ENCODE measurements around the gene ARID5B.
"Not testable (repeated sequence)": the region's sequence is repeated elsewhere in the genome, so short reads cannot be mapped to it uniquely, and the experiment has no call there.

Gene ARID5B

GRCh38 chr10:61971003-61971325 lies 69.5 kb downstream of the ARID5B start:
- no peak for DNase-seq

GRCh38 chr10:61973169-61973568 lies 71.7 kb downstream of the ARID5B start:
- no peak for DNase-seq

GRCh38 chr10:61973906-61974305 lies 72.4 kb downstream of the ARID5B start:
- no peak for DNase-seq

- DNase-seq = no peak
Measured at GRCh38 chr10:61974601-61975390, 73.3 kb downstream of the ARID5B start.

GRCh38 chr10:61975391-61975932 lies 74.0 kb downstream of the ARID5B start:
- no peak for DNase-seq

GRCh38 chr10:61976951-61977721 lies 75.6 kb downstream of the ARID5B start:
- not testable (repeated sequence) for DNase-seq

GRCh38 chr10:61978965-61979364 lies 77.5 kb downstream of the ARID5B start:
- DNase-seq = no peak

- DNase-seq = no peak
Measured at GRCh38 chr10:61981460-61981859, 80.0 kb downstream of the ARID5B start.

GRCh38 chr10:61983255-61983654 lies 81.8 kb downstream of the ARID5B start:
- no peak for DNase-seq

GRCh38 chr10:61984803-61985418 lies 83.4 kb downstream of the ARID5B start:
- no peak for DNase-seq

GRCh38 chr10:61985715-61986114 lies 84.2 kb downstream of the ARID5B start:
- no peak for DNase-seq

GRCh38 chr10:61986382-61986781 lies 84.9 kb downstream of the ARID5B start:
- DNase-seq = no peak

GRCh38 chr10:61986788-61987492 lies 85.4 kb downstream of the ARID5B start:
- no peak for DNase-seq

- DNase-seq = no peak
Measured at GRCh38 chr10:61987537-61987936, 86.0 kb downstream of the ARID5B start.

- peak; percentile 35 for DNase-seq
Measured at GRCh38 chr10:61987951-61988379, 86.5 kb downstream of the ARID5B start.

GRCh38 chr10:61989995-61990760 lies 88.7 kb downstream of the ARID5B start:
- DNase-seq = no peak

GRCh38 chr10:61990761-61991135 lies 89.2 kb downstream of the ARID5B start:
- no peak for DNase-seq

GRCh38 chr10:61991166-61991565 lies 89.7 kb downstream of the ARID5B start:
- no peak for DNase-seq

- DNase-seq = peak; percentile 19
Measured at GRCh38 chr10:61992059-61992460, 90.6 kb downstream of the ARID5B start.

- DNase-seq = peak; percentile 65
Measured at GRCh38 chr10:61992671-61993668, 91.5 kb downstream of the ARID5B start.
